Activated CD4-positive, alpha-beta T cell treated with anti-CD3 and anti-CD28 coated beads for 1 hour (primary cell): ENCODE measurements around the gene WDR43.

ENCODE experiments used
- DNase-seq: peaks from one replicate; pipeline ENCODE4 v3.0.0-alpha.2; 2020

Gene WDR43

DNA sequence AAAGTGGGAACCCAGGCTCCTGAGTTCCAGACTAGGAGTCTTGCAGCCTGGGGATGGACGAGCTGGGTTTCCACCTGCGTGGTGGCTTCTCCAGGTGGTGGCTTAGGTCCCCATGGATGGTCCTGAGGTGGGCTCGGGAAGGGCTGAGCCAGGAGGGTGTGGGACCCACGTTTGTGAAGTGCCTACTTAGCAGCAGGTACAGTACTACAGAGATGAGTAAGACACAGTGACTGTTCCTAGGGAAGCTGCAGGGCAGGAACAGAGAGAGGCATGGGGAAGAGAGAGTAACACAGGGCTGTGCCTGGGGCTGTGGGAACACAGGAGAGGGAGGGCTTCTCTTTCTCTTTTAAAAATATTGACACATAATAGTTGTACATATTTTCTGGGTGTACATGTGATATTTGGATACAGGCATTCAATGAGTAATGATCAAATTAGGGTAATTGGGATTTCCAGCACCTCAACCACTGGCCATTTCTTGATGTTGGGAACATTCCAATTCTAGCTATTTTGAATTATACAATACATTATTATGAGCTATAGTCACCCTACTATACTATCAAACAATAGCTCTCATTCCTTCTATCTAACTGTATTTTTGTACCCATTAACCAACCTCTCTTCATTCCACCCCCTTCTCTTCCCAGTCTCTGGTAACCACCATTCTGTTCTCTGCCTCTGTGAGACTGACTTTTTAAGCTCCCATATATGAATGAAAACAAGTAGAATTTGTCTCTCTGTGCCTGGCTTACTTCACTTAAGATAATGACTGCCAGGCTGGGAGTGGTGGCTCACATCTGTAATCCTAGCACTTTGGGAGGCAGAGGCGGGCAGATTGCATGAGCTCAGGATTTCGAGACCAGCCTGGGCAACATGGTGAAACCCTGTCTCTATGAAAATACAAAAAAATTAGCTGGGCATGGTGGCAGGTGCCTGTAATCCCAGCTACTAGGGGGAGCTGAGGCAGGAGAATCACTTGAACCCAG is 101.6 kb downstream of the WDR43 start:
- no peak for DNase-seq

DNA sequence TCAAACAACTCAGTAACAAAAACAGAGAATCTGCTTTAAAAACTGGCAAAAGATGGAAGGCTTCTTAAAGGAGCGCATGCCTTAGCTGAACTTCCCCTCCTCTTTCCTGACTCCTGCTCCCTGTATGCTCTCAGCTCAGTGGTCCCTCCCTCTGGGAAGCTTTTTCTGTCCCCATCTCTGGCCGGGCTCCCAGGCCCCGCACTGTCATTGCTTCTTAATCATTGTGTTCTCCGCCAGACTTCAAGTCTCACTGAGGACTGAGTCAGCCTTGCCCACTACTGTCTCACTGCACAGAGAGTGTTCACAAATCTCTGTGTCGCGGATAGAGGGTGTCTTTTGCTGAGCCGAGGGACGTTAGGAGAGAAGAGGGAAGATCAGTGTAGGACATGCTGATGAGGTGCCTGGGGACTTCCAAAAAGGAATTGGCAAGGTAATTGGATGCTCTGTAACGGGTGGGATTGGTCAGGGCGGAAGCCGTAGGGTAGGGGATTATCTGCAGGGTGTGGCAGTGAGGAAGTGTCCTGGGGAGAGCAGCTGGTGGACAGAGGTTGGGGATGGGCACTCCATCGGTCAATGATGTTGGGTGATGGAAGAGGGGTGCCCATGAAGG is 102.9 kb downstream of the WDR43 start:
- DNase-seq, result no peak
